ENCODE data around the gene LEMD1. TPM values are rescaled to one million over a fixed set of nuclear protein-coding genes. Genes with fewer than 3 reads are reported as not detected.

LEMD1 gene
- total and polyA plus RNA-seq, 4 donors: 0.72 to 1.5 (median 1.1) TPM

GRCh38 chr1:205351984-205352713, 69.7 kb downstream of the LEMD1 start:
- 90 to 94% methylated on average over 11 of the region's 11 CpGs for WGBS, 2 donors
- H3K4me3 ChIP-seq: no peak overlapping the region
- H3K36me3 ChIP-seq (ENCODE audit: control insufficient read depth in 4 of 4, insufficient read depth in 4 of 4, low read length in 4 of 4): no peaks in the 10 kb centered on the region
- H3K4me1 ChIP-seq (ENCODE audit: control insufficient read depth in 5 of 5, insufficient read depth in 5 of 5, low read length in 5 of 5): peaks cover 0 to 11% (median 7%) of the 10 kb centered on the region in 5 donors
- TF ChIP-seq, protein P1, sequence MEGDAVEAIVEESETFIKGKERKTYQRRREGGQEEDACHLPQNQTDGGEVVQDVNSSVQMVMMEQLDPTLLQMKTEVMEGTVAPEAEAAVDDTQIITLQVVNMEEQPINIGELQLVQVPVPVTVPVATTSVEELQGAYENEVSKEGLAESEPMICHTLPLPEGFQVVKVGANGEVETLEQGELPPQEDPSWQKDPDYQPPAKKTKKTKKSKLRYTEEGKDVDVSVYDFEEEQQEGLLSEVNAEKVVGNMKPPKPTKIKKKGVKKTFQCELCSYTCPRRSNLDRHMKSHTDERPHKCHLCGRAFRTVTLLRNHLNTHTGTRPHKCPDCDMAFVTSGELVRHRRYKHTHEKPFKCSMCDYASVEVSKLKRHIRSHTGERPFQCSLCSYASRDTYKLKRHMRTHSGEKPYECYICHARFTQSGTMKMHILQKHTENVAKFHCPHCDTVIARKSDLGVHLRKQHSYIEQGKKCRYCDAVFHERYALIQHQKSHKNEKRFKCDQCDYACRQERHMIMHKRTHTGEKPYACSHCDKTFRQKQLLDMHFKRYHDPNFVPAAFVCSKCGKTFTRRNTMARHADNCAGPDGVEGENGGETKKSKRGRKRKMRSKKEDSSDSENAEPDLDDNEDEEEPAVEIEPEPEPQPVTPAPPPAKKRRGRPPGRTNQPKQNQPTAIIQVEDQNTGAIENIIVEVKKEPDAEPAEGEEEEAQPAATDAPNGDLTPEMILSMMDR (IDR thresholded peaks at IDR 0.05; ENCODE audit: control extremely low read depth, extremely low read depth): no peak
- H3K27ac ChIP-seq (ENCODE audit: low read depth in 1 of 2, low read length in 1 of 2): no peak overlapping the region
- DNase-seq (no peak), ATAC-seq (ENCODE audit: insufficient read depth, low FRiP score) (no peak)
- no peaks in the 10 kb centered on the region for H3K9me3 ChIP-seq (ENCODE audit: control insufficient read depth in 4 of 4, insufficient read depth in 3 of 4, low read length in 3 of 4)
- peaks cover 0 to 2% (median under 1%) of the 10 kb centered on the region in 3 donors for H3K27me3 ChIP-seq (ENCODE audit: control insufficient read depth in 3 of 3, insufficient read depth in 3 of 3, low read length in 2 of 3)
- H3K9ac ChIP-seq (ENCODE audit: insufficient read depth in 1 of 2, low read length in 2 of 2): no peak overlapping the region

- ATAC-seq (ENCODE audit: insufficient read depth, low FRiP score) (no peak), DNase-seq (no peak)
- WGBS, 2 donors: 69 to 90% methylated on average over 8 of the region's 8 CpGs
- H3K27me3 ChIP-seq (ENCODE audit: control insufficient read depth in 3 of 3, insufficient read depth in 3 of 3, low read length in 2 of 3): peaks cover 0 to 11% (median 3%) of the 10 kb centered on the region in 3 donors
- H3K9ac ChIP-seq (ENCODE audit: insufficient read depth in 1 of 2, low read length in 2 of 2): no peak overlapping the region
- no peak overlapping the region for H3K4me3 ChIP-seq
- no peaks in the 10 kb centered on the region for H3K9me3 ChIP-seq (ENCODE audit: control insufficient read depth in 4 of 4, insufficient read depth in 3 of 4, low read length in 3 of 4)
- TF ChIP-seq, protein P1 (IDR thresholded peaks at IDR 0.05; ENCODE audit: control extremely low read depth, extremely low read depth): no peak
- H3K4me1 ChIP-seq (ENCODE audit: control insufficient read depth in 5 of 5, insufficient read depth in 5 of 5, low read length in 5 of 5): peaks cover 0 to 10% (median 0%) of the 10 kb centered on the region in 5 donors
- H3K36me3 ChIP-seq (ENCODE audit: control insufficient read depth in 4 of 4, insufficient read depth in 4 of 4, low read length in 4 of 4): no peaks in the 10 kb centered on the region
- H3K27ac ChIP-seq (ENCODE audit: low read depth in 1 of 2, low read length in 1 of 2): no peak overlapping the region
Measured at GRCh38 chr1:205350691-205351141, 71.1 kb downstream of the LEMD1 start.

- Histone ChIP-seq H3K36me3 (ENCODE audit: control insufficient read depth in 4 of 4, insufficient read depth in 4 of 4, low read length in 4 of 4) (no peaks in the 10 kb centered on the region), H3K4me1 (ENCODE audit: control insufficient read depth in 5 of 5, insufficient read depth in 5 of 5, low read length in 5 of 5) (peaks cover 0 to 10% (median 0%) of the 10 kb centered on the region in 5 donors), H3K9ac (ENCODE audit: insufficient read depth in 1 of 2, low read length in 2 of 2) (no peak overlapping the region), H3K9me3 (ENCODE audit: control insufficient read depth in 4 of 4, insufficient read depth in 3 of 4, low read length in 3 of 4) (no peaks in the 10 kb centered on the region), H3K27ac (ENCODE audit: low read depth in 1 of 2, low read length in 1 of 2) (no peak overlapping the region), H3K4me3 (no peak overlapping the region), H3K27me3 (ENCODE audit: control insufficient read depth in 3 of 3, insufficient read depth in 3 of 3, low read length in 2 of 3) (peaks cover 0 to 17% (median 6%) of the 10 kb centered on the region in 3 donors)
- ATAC-seq (ENCODE audit: insufficient read depth, low FRiP score): no peak
- 79 to 84% methylated on average over 4 of the region's 4 CpGs for WGBS, 2 donors
- TF ChIP-seq, protein P1 (IDR thresholded peaks at IDR 0.05; ENCODE audit: control extremely low read depth, extremely low read depth): no peak
- DNase-seq: no peak
Measured at GRCh38 chr1:205350124-205350523, 71.7 kb downstream of the LEMD1 start.
